ENCODE results near the gene TMTC4.

TMTC4 gene

DNA sequence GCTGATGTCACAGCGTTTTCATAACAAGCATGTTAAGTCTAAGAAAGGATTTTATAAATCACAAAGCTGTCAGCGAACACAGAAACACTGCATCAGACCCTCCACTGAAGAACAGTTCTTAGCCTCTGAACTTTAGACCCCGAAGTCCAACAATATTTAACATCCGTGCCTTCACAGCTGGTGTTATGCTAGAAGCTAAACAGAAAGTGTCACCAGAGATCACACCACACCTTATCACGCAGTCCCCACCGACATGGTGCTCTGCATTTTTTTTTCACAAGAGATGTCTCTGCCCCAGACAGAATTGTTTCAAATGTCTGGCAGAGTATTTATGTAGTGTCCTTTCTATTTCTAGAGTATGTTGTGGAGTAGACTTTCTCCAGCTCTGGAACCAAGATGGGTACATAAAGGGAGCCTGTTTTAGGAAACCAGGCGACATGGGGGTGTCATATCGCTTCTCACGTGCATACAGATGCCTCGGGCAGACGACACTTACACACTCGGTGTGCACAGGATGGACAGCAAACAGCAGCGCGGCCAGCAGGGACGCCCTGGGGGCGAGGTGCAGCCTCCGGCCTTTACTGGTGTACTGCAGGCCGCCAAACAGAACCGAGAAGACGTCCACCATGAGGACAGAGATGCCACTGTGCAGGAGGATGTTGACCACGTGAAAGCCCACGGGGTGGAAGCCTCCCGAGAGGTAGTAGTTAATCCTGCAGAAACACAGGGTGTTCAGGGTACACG lies 12.0 kb downstream of the TMTC4 start:
- no peak overlapping the region for H3K9ac ChIP-seq
- H3K36me3 ChIP-seq (ENCODE audit: control insufficient read depth, insufficient read depth, low read length), result no peaks in the 10 kb centered on the region
- no peak overlapping the region for H3K4me3 ChIP-seq (ENCODE audit: low read depth, low read length)
- H3K27ac ChIP-seq, result no peak overlapping the region
- no peaks in the 10 kb centered on the region for H3K4me1 ChIP-seq
- no peaks in the 10 kb centered on the region for H3K9me3 ChIP-seq (ENCODE audit: control insufficient read depth, low read length)
- H2AFZ ChIP-seq, result no peak overlapping the region
- no peaks in the 10 kb centered on the region for H3K27me3 ChIP-seq (ENCODE audit: control insufficient read depth, insufficient read depth, low read length)
- no peak overlapping the region for H3K4me2 ChIP-seq (ENCODE audit: low read length)
- H3K79me2 ChIP-seq, result no peaks in the 10 kb centered on the region
- TF ChIP-seq, protein P1, sequence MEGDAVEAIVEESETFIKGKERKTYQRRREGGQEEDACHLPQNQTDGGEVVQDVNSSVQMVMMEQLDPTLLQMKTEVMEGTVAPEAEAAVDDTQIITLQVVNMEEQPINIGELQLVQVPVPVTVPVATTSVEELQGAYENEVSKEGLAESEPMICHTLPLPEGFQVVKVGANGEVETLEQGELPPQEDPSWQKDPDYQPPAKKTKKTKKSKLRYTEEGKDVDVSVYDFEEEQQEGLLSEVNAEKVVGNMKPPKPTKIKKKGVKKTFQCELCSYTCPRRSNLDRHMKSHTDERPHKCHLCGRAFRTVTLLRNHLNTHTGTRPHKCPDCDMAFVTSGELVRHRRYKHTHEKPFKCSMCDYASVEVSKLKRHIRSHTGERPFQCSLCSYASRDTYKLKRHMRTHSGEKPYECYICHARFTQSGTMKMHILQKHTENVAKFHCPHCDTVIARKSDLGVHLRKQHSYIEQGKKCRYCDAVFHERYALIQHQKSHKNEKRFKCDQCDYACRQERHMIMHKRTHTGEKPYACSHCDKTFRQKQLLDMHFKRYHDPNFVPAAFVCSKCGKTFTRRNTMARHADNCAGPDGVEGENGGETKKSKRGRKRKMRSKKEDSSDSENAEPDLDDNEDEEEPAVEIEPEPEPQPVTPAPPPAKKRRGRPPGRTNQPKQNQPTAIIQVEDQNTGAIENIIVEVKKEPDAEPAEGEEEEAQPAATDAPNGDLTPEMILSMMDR (IDR thresholded peaks at IDR 0.05), result no peak

DNA sequence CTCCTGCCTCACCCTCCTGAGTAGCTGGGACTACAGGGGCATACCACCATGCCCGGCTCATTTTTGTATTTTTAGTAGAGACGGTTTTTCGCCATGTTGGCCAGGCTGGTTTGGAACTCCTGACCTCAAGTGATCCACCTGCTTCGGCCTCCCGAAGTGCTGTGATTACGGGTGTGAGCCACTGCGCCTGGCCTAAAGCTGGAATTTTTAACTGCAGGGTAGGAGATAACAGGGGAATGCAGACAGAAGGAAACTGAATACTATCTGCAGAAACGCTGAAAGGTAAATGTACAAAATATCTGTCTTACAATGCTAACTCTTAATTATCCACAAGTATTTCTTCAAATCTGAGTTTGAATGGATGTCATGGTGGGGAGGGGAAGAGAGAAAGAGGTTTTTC lies 13.8 kb downstream of the TMTC4 start:
- Histone ChIP-seq H3K36me3 (ENCODE audit: control insufficient read depth, insufficient read depth, low read length) (no peaks in the 10 kb centered on the region), H2AFZ (no peak overlapping the region), H3K9ac (no peak overlapping the region), H3K9me3 (ENCODE audit: control insufficient read depth, low read length) (no peaks in the 10 kb centered on the region), H3K79me2 (no peaks in the 10 kb centered on the region), H3K27ac (no peak overlapping the region), H3K27me3 (ENCODE audit: control insufficient read depth, insufficient read depth, low read length) (no peaks in the 10 kb centered on the region), H3K4me2 (ENCODE audit: low read length) (no peak overlapping the region), H3K4me3 (ENCODE audit: low read depth, low read length) (no peak overlapping the region), H3K4me1 (no peaks in the 10 kb centered on the region)
- TF ChIP-seq, protein P1 (IDR thresholded peaks at IDR 0.05), result no peak

DNA sequence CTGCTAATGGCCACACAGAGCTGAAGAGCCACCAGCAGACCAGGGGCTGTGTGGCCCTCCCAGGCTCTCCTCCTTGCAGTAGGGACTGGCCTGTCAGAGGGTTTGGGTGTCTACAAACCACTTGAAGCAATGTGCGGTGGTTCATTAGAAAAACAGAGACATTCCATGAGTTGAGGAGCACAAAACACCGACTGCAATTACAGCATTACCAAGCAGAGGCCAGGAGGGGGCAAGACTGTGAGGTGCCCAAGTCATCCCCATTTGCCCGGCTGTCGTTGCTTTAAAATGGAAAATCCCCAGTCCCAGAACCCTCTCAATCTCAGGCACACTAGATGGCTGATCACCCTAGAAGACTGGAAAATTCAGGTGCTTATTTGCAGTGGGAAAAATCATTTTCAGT lies 15.0 kb downstream of the TMTC4 start:
- H3K9ac ChIP-seq, result no peak overlapping the region
- no peaks in the 10 kb centered on the region for H3K4me1 ChIP-seq
- H3K4me2 ChIP-seq (ENCODE audit: low read length), result no peak overlapping the region
- no peaks in the 10 kb centered on the region for H3K27me3 ChIP-seq (ENCODE audit: control insufficient read depth, insufficient read depth, low read length)
- no peak overlapping the region for H2AFZ ChIP-seq
- no peak overlapping the region for H3K4me3 ChIP-seq (ENCODE audit: low read depth, low read length)
- TF ChIP-seq, protein P1 (IDR thresholded peaks at IDR 0.05), result no peak
- H3K27ac ChIP-seq, result no peak overlapping the region
- no peaks in the 10 kb centered on the region for H3K36me3 ChIP-seq (ENCODE audit: control insufficient read depth, insufficient read depth, low read length)
- no peaks in the 10 kb centered on the region for H3K9me3 ChIP-seq (ENCODE audit: control insufficient read depth, low read length)
- no peaks in the 10 kb centered on the region for H3K79me2 ChIP-seq

DNA sequence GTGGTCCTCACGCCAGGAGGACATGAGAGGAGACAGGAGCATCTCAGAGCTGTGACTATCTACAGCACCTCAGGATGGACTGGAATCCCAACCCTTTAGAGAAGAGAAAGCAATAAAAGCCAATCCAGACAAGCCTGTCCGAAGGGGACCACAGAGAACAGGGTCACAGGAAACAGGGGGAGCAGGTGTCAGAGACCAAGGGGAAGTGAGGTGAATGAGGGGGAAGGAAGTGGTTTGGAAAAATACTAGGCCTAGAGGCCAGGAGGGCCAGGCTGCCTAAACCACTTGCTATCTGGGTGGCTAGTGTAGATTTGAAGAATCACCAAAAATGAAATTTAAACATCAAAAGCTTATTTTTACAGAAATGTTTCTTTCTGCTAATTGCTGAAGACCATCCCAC lies 16.2 kb downstream of the TMTC4 start:
- H3K4me3 ChIP-seq (ENCODE audit: low read depth, low read length), result no peak overlapping the region
- no peaks in the 10 kb centered on the region for H3K36me3 ChIP-seq (ENCODE audit: control insufficient read depth, insufficient read depth, low read length)
- H3K27me3 ChIP-seq (ENCODE audit: control insufficient read depth, insufficient read depth, low read length), result no peaks in the 10 kb centered on the region
- no peaks in the 10 kb centered on the region for H3K4me1 ChIP-seq
- TF ChIP-seq, protein P1 (IDR thresholded peaks at IDR 0.05), result no peak
- H3K9ac ChIP-seq, result no peak overlapping the region
- H2AFZ ChIP-seq, result no peak overlapping the region
- no peaks in the 10 kb centered on the region for H3K79me2 ChIP-seq
- no peaks in the 10 kb centered on the region for H3K9me3 ChIP-seq (ENCODE audit: control insufficient read depth, low read length)
- H3K4me2 ChIP-seq (ENCODE audit: low read length), result no peak overlapping the region
- no peak overlapping the region for H3K27ac ChIP-seq

DNA sequence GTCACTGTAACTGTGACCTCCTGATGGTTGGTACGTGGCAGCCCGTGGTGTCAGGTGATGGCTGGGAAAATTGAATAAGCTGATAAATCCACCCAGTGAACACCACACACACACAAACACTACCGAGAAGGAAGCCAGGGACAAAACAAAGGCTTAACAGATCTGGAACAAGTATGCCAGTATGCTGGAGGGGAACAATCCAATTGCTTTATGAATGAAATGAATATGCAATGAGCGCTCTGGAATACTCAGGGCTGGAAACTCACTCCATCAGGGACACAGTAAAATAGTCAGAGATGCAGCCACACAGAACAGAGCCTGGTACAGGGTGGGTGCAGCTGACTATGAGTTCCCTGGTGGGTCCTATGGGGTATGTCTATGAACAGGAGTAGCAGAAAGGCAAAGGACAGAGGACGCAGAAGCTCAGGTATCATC lies 16.7 kb downstream of the TMTC4 start:
- H3K36me3 ChIP-seq (ENCODE audit: control insufficient read depth, insufficient read depth, low read length), result no peaks in the 10 kb centered on the region
- TF ChIP-seq, protein P1 (IDR thresholded peaks at IDR 0.05), result no peak
- no peak overlapping the region for H3K4me3 ChIP-seq (ENCODE audit: low read depth, low read length)
- no peaks in the 10 kb centered on the region for H3K9me3 ChIP-seq (ENCODE audit: control insufficient read depth, low read length)
- H3K4me2 ChIP-seq (ENCODE audit: low read length), result no peak overlapping the region
- no peak overlapping the region for H2AFZ ChIP-seq
- no peak overlapping the region for H3K9ac ChIP-seq
- H3K79me2 ChIP-seq, result no peaks in the 10 kb centered on the region
- no peaks in the 10 kb centered on the region for H3K27me3 ChIP-seq (ENCODE audit: control insufficient read depth, insufficient read depth, low read length)
- H3K4me1 ChIP-seq, result no peaks in the 10 kb centered on the region
- H3K27ac ChIP-seq, result no peak overlapping the region

Data from parathyroid adenoma (tissue), 2 donors.